ENCODE data around the gene NDUFB8. TPM values are rescaled to one million over a fixed set of nuclear protein-coding genes. Genes with fewer than 3 reads are reported as not detected.
A peak's percentile ranks its signal among the peaks of the same experiment; 100 is the strongest.

Gene NDUFB8
- total and polyA plus RNA-seq, 2 donors = 222 to 284 TPM

DNA sequence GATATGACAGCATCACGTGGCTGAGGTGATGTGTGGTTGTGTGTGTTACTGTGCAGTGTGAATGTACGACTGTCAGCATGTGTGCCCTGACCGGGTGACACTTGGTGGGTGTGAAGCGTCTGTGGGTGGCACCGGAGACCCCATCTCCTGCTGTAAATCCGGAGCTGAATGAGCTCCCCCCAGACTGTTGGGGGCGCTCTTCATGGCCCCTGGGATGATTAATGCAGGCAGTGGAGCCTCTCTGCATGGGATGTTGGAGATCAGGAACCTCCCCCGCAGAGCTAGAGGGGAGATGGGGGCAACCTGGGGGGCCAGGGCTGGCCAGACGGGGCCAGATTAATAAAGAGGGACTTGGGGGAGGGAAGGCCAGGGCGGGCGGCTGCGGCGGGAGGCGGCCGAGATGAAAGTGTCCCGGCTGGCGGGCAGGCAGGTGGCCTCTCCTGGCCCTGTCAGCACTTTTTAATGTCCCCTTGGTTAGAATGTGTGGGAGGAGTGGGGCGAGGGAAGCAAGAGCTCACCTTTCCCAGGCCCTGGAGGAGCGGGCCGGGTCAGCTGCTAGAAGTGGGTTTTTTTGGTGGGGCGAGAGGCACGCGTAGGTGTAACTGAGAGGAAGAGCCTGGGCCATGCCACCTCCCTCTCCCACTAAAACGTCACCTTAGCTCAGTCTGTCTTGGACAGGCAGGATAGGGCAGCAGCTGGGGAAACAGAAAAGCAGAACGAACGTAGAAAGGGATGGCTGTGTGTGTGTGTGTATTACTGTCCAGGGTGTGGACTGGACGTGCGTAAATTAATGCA is 40.2 kb upstream of the NDUFB8 start:
- Histone ChIP-seq H3K4me3 (ENCODE audit: low read length in 2 of 2) (no peak overlapping the region), H3K4me1 (ENCODE audit: control insufficient read depth in 2 of 2, insufficient read depth in 2 of 2, low read length in 2 of 2) (no peaks in the 10 kb centered on the region), H3K36me3 (ENCODE audit: control insufficient read depth in 2 of 2, insufficient read depth in 2 of 2, low read length in 1 of 2) (no peaks in the 10 kb centered on the region), H3K27ac (ENCODE audit: low read depth in 1 of 2, low read length in 1 of 2) (no peak overlapping the region), H3K27me3 (ENCODE audit: control insufficient read depth in 2 of 2, insufficient read depth in 1 of 2, low read length in 1 of 2) (peaks cover 26 to 81% of the 10 kb centered on the region in 2 donors), H3K9me3 (ENCODE audit: control insufficient read depth in 2 of 2, insufficient read depth in 1 of 2, low read length in 1 of 2) (no peaks in the 10 kb centered on the region)
- 28% methylated on average over 28 of the region's 28 CpGs for WGBS
- DNase-seq (ENCODE audit: low read depth in 6 of 9, low spot score in 9 of 9) = no peak

DNA sequence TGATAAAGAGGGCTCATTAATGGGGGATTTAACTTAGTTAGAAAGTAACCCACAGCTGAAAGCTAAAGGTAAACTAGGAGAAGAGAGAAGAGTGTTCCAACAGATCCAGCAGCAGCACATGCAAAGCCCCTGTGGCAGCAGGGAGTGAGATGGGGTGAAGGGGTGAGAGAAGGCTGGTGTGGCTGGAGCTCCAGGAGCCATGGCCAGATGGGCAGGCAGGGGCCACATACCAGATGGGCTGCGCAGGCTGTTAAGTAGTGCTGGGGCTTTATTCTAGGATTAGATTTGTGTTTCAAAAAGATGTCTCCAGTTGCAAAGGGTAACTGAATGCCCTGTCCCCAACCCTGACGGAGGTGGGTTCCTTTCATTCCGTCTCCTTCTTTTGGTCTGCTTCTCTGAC is 39.2 kb upstream of the NDUFB8 start:
- H3K27me3 ChIP-seq (ENCODE audit: control insufficient read depth in 2 of 2, insufficient read depth in 1 of 2, low read length in 1 of 2) = peaks cover 27 to 86% of the 10 kb centered on the region in 2 donors
- no peaks in the 10 kb centered on the region for H3K36me3 ChIP-seq (ENCODE audit: control insufficient read depth in 2 of 2, insufficient read depth in 2 of 2, low read length in 1 of 2)
- no peaks in the 10 kb centered on the region for H3K9me3 ChIP-seq (ENCODE audit: control insufficient read depth in 2 of 2, insufficient read depth in 1 of 2, low read length in 1 of 2)
- H3K4me3 ChIP-seq (ENCODE audit: low read length in 2 of 2) = no peak overlapping the region
- 92% methylated on average over 3 of the region's 3 CpGs for WGBS
- H3K4me1 ChIP-seq (ENCODE audit: control insufficient read depth in 2 of 2, insufficient read depth in 2 of 2, low read length in 2 of 2) = no peaks in the 10 kb centered on the region
- DNase-seq (ENCODE audit: low read depth in 6 of 9, low spot score in 9 of 9) = no peak
- no peak overlapping the region for H3K27ac ChIP-seq (ENCODE audit: low read depth in 1 of 2, low read length in 1 of 2)

DNA sequence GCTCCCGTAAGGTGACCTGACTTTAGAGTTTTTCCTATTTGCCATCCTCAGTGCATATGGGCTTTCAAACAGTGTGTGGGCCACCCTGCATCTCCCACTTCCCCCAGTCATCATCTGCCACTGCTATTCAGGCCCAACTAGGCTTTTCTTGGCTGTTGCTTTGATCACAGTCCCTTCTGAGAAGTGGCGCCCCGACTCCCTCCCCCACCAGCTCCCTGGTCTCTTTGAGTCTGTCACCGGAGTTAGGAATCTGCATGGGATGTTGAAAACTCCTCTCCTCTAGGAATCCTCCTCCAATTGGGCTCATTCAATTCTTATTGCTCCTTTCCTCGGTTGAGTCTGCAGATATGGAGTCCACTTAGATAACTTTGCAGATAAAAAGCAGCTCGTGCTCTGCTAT is 38.2 kb upstream of the NDUFB8 start:
- no peaks in the 10 kb centered on the region for H3K9me3 ChIP-seq (ENCODE audit: control insufficient read depth in 2 of 2, insufficient read depth in 1 of 2, low read length in 1 of 2)
- H3K4me1 ChIP-seq (ENCODE audit: control insufficient read depth in 2 of 2, insufficient read depth in 2 of 2, low read length in 2 of 2) = peaks cover 2 to 8% of the 10 kb centered on the region in 2 donors
- no peaks in the 10 kb centered on the region for H3K36me3 ChIP-seq (ENCODE audit: control insufficient read depth in 2 of 2, insufficient read depth in 2 of 2, low read length in 1 of 2)
- no peak for DNase-seq (ENCODE audit: low read depth in 6 of 9, low spot score in 9 of 9)
- H3K27me3 ChIP-seq (ENCODE audit: control insufficient read depth in 2 of 2, insufficient read depth in 1 of 2, low read length in 1 of 2) = peaks cover 27 to 93% of the 10 kb centered on the region in 2 donors
- 33% methylated on average over 6 of the region's 6 CpGs for WGBS
- H3K27ac ChIP-seq (ENCODE audit: low read depth in 1 of 2, low read length in 1 of 2) = no peak overlapping the region
- H3K4me3 ChIP-seq (ENCODE audit: low read length in 2 of 2) = no peak overlapping the region

GRCh38 chr10:100567249-100567648 is 37.6 kb upstream of the NDUFB8 start:
- Histone ChIP-seq H3K27me3 (ENCODE audit: control insufficient read depth in 2 of 2, insufficient read depth in 1 of 2, low read length in 1 of 2) (peaks cover 29 to 96% of the 10 kb centered on the region in 2 donors), H3K4me1 (ENCODE audit: control insufficient read depth in 2 of 2, insufficient read depth in 2 of 2, low read length in 2 of 2) (peaks cover 6 to 13% of the 10 kb centered on the region in 2 donors), H3K9me3 (ENCODE audit: control insufficient read depth in 2 of 2, insufficient read depth in 1 of 2, low read length in 1 of 2) (no peaks in the 10 kb centered on the region), H3K27ac (ENCODE audit: low read depth in 1 of 2, low read length in 1 of 2) (no peak overlapping the region), H3K4me3 (ENCODE audit: low read length in 2 of 2) (no peak overlapping the region), H3K36me3 (ENCODE audit: control insufficient read depth in 2 of 2, insufficient read depth in 2 of 2, low read length in 1 of 2) (no peaks in the 10 kb centered on the region)
- DNase-seq (ENCODE audit: low read depth in 6 of 9, low spot score in 9 of 9) = no peak
- WGBS = 52% methylated on average over 11 of the region's 11 CpGs

DNA sequence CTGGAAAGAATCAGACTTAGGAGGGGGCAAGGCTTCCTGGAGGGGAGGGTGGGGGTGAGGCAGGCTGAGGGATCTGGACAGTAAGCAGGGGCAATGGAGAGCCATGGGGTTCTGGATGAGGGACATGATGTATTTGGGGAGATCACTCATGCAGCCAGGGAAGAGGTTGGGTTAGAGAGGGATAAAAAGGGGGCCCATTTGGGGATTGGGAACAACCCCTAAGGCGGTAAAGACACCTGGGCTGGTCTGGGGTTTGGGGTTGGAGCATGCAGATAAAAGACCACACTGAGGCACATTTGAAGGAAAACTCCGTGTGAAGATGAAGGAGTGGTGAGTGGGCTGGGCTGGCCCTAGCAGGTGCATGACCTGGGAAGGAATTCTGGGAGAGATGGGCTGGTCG is 36.9 kb upstream of the NDUFB8 start:
- no peaks in the 10 kb centered on the region for H3K9me3 ChIP-seq (ENCODE audit: control insufficient read depth in 2 of 2, insufficient read depth in 1 of 2, low read length in 1 of 2)
- no peaks in the 10 kb centered on the region for H3K36me3 ChIP-seq (ENCODE audit: control insufficient read depth in 2 of 2, insufficient read depth in 2 of 2, low read length in 1 of 2)
- peaks cover 31 to 98% of the 10 kb centered on the region in 2 donors for H3K27me3 ChIP-seq (ENCODE audit: control insufficient read depth in 2 of 2, insufficient read depth in 1 of 2, low read length in 1 of 2)
- H3K4me1 ChIP-seq (ENCODE audit: control insufficient read depth in 2 of 2, insufficient read depth in 2 of 2, low read length in 2 of 2) = peaks cover 12 to 20% of the 10 kb centered on the region in 2 donors
- no peak for DNase-seq (ENCODE audit: low read depth in 6 of 9, low spot score in 9 of 9)
- H3K4me3 ChIP-seq (ENCODE audit: low read length in 2 of 2) = no peak overlapping the region
- WGBS = 73% methylated on average over 3 of the region's 3 CpGs
- no peak overlapping the region for H3K27ac ChIP-seq (ENCODE audit: low read depth in 1 of 2, low read length in 1 of 2)

DNA sequence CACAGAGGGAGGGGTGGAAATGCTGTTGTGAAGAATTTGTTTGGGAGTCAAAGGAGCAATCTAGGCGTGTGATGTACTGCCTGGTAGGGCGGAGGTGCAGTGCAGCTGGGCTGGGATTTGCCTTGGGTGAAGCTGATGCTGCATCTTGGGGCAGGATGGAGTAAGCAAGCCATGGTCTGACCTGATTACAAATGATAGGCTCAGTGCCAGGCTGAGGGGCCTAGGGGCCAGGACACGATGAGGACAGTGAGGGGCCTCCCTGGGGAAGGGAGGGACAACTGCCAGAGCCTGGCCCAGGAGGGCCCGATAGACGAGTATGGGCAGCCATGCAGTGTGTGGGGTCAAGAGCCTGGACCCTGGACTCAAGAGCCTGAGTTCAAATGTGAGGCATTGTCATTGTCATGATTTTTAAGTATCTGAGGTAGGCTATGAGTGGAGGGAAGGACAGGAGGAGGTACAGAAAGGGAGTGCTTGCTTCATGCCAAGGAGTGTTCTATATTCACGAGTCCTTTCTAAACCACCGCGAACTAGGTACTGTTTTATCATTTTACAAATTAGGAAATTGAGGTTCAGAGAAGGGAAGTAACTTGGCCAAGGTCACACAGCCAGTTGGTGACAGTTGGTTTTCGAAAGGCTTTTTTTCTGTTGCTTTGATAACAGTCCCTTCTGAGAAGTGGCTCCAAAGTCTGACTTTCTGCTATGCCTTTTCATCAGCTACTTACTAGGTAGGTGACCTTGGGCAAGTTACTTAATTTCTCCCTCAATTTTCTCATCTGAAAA is 35.7 kb upstream of the NDUFB8 start:
- Histone ChIP-seq H3K27ac (ENCODE audit: low read depth in 1 of 2, low read length in 1 of 2) (no peak overlapping the region), H3K4me3 (ENCODE audit: low read length in 2 of 2) (no peak overlapping the region), H3K9me3 (ENCODE audit: control insufficient read depth in 2 of 2, insufficient read depth in 1 of 2, low read length in 1 of 2) (no peaks in the 10 kb centered on the region), H3K27me3 (ENCODE audit: control insufficient read depth in 2 of 2, insufficient read depth in 1 of 2, low read length in 1 of 2) (peaks cover 25 to 93% of the 10 kb centered on the region in 2 donors), H3K4me1 (ENCODE audit: control insufficient read depth in 2 of 2, insufficient read depth in 2 of 2, low read length in 2 of 2) (peaks cover 12 to 23% of the 10 kb centered on the region in 2 donors), H3K36me3 (ENCODE audit: control insufficient read depth in 2 of 2, insufficient read depth in 2 of 2, low read length in 1 of 2) (no peaks in the 10 kb centered on the region)
- 86% methylated on average over 9 of the region's 9 CpGs for WGBS
- no peak for DNase-seq (ENCODE audit: low read depth in 6 of 9, low spot score in 9 of 9)

- 8% methylated on average over 62 of the region's 62 CpGs for WGBS
- peak overlapping the region in 1 of 2 donors; percentile 2 for H3K4me3 ChIP-seq (ENCODE audit: low read length in 2 of 2)
- DNase-seq (ENCODE audit: low read depth in 6 of 9, low spot score in 9 of 9) = peak; percentile 66 to 92 (median 80)
- no peaks in the 10 kb centered on the region for H3K36me3 ChIP-seq (ENCODE audit: control insufficient read depth in 2 of 2, insufficient read depth in 2 of 2, low read length in 1 of 2)
- H3K27me3 ChIP-seq (ENCODE audit: control insufficient read depth in 2 of 2, insufficient read depth in 1 of 2, low read length in 1 of 2) = peaks cover 13 to 60% of the 10 kb centered on the region in 2 donors
- H3K4me1 ChIP-seq (ENCODE audit: control insufficient read depth in 2 of 2, insufficient read depth in 2 of 2, low read length in 2 of 2) = peaks cover 12 to 23% of the 10 kb centered on the region in 2 donors
- H3K9me3 ChIP-seq (ENCODE audit: control insufficient read depth in 2 of 2, insufficient read depth in 1 of 2, low read length in 1 of 2) = no peaks in the 10 kb centered on the region
- no peak overlapping the region for H3K27ac ChIP-seq (ENCODE audit: low read depth in 1 of 2, low read length in 1 of 2)
Observed at GRCh38 chr10:100562008-100562672, 32.5 kb upstream of the NDUFB8 start.

DNA sequence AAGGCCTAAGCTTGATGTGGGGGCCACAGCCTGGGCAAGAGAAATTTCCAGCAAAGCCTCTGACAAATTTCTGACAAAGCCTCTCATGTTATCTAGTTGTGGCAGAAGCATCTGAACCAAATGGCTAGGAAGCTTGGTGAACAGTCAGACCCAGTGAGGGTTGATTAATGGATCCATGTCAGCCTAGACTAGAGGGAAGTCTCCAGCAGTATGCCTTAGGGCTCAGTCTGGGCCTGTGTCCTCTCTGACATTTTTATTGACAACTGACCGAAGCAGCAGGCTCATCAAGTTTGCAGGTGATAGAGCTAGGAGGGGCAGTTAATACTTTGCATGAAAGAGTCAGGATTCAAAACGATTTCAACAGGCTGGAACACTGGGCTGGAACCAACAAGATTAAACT is 31.3 kb upstream of the NDUFB8 start:
- H3K27me3 ChIP-seq (ENCODE audit: control insufficient read depth in 2 of 2, insufficient read depth in 1 of 2, low read length in 1 of 2) = peaks cover 11 to 49% of the 10 kb centered on the region in 2 donors
- no peak for DNase-seq (ENCODE audit: low read depth in 6 of 9, low spot score in 9 of 9)
- WGBS = 81% methylated on average over 2 of the region's 2 CpGs
- H3K4me1 ChIP-seq (ENCODE audit: control insufficient read depth in 2 of 2, insufficient read depth in 2 of 2, low read length in 2 of 2) = peaks cover 12 to 23% of the 10 kb centered on the region in 2 donors
- H3K36me3 ChIP-seq (ENCODE audit: control insufficient read depth in 2 of 2, insufficient read depth in 2 of 2, low read length in 1 of 2) = peaks cover 0 to under 1% of the 10 kb centered on the region in 2 donors
- H3K9me3 ChIP-seq (ENCODE audit: control insufficient read depth in 2 of 2, insufficient read depth in 1 of 2, low read length in 1 of 2) = no peaks in the 10 kb centered on the region
- no peak overlapping the region for H3K27ac ChIP-seq (ENCODE audit: low read depth in 1 of 2, low read length in 1 of 2)
- no peak overlapping the region for H3K4me3 ChIP-seq (ENCODE audit: low read length in 2 of 2)

GRCh38 chr10:100560248-100560647 is 30.6 kb upstream of the NDUFB8 start:
- 98% methylated on average over 1 of the region's 1 CpG for WGBS
- H3K36me3 ChIP-seq (ENCODE audit: control insufficient read depth in 2 of 2, insufficient read depth in 2 of 2, low read length in 1 of 2) = peaks cover 0 to 8% of the 10 kb centered on the region in 2 donors

More at GRCh38 chr10:100560248-100560647, 30.6 kb upstream of the NDUFB8 start:
- Histone ChIP-seq H3K27ac (ENCODE audit: low read depth in 1 of 2, low read length in 1 of 2) (no peak overlapping the region), H3K4me3 (ENCODE audit: low read length in 2 of 2) (no peak overlapping the region), H3K4me1 (ENCODE audit: control insufficient read depth in 2 of 2, insufficient read depth in 2 of 2, low read length in 2 of 2) (peaks cover 12 to 23% of the 10 kb centered on the region in 2 donors), H3K9me3 (ENCODE audit: control insufficient read depth in 2 of 2, insufficient read depth in 1 of 2, low read length in 1 of 2) (no peaks in the 10 kb centered on the region), H3K27me3 (ENCODE audit: control insufficient read depth in 2 of 2, insufficient read depth in 1 of 2, low read length in 1 of 2) (peaks cover 7 to 43% of the 10 kb centered on the region in 2 donors)
- DNase-seq (ENCODE audit: low read depth in 6 of 9, low spot score in 9 of 9) = no peak
